HepG2 (cell line): ENCODE data around the gene KIRREL3. TPM values are rescaled to one million over a fixed set of nuclear protein-coding genes. Genes with fewer than 3 reads are reported as not detected.
A peak's percentile ranks its signal among the peaks of the same experiment; 100 is the strongest.

Experiments
- ATAC-seq: fragments of 200-7000 bp; cut with Tn5 transposase; 3 replicates; pipeline ENCODE4 v1.9.1; 2020; ENCODE audit warnings: mild to moderate bottlenecking, moderate library complexity
- BruUV-seq: library from RNA; stranded (reverse); fragments of 400-500 nt; replicated peaks from 2 replicates; lab custom pipeline; 2021; lab: Mats Ljungman, UMichigan
- CTCF ChIA-PET: fragments of 300-600 bp; formaldehyde crosslinking; extraction: SDS; loops from one replicate; lab custom pipeline; 2021; ENCODE audit warnings: low total read pairs, inconsistent platforms, low intra/inter-chr PET ratio; lab: Yijun Ruan, JAX
- POLR2A ChIA-PET: fragments of 350-600 bp; sonication (Branson Sonifier 250); formaldehyde crosslinking; loops from one replicate; lab custom pipeline; 2020; ENCODE audit warnings: antibody characterized with exemption, inconsistent platforms; lab: Yijun Ruan, JAX
- DNase-seq: peaks from one replicate; pipeline ENCODE4 v3.0.0-alpha.2; 2015; ENCODE audit warnings: low spot score
- FAIRE-seq: peaks from 3 replicates; lab custom pipeline; 2011; peaks lifted over from hg19 to GRCh38; lab: Jason Lieb, UNC
- H2AFZ ChIP-seq: one replicate; pipeline ENCODE4 v1.6.1; 2011; ENCODE audit warnings: low read length, inconsistent platforms
- H3K27ac ChIP-seq: fragments of 300-600 bp; 3 replicates; pipeline ENCODE4 v1.8.0; 2011; ENCODE audit warnings: mixed run types, mild to moderate bottlenecking, mixed read lengths, low read length, inconsistent platforms; ENCODE audit not compliant: insufficient read depth; ENCODE audit errors: extremely low read length
- H3K27me3 ChIP-seq, 2 experiments: fragments of 200-600 bp in 1 of 2; 2 replicates in 1 of 2; 3 replicates in 1 of 2; pipeline versions ENCODE4 v1.6.0 to v1.8.0; 2011; ENCODE audit warnings: low read length in 2 of 2, mild to moderate bottlenecking in 2 of 2, moderate library complexity in 2 of 2, inconsistent platforms in 1 of 2; ENCODE audit not compliant: insufficient read depth in 2 of 2, control insufficient read depth in 1 of 2
- H3K36me3 ChIP-seq, 2 experiments: fragments of 200-600 bp in 1 of 2; replicated peaks in 1 of 2; 2 replicates in 1 of 2; 3 replicates in 1 of 2; pipeline versions ENCODE4 v1.5.1 to v1.8.0; 2011; ENCODE audit warnings: low read length in 2 of 2, inconsistent platforms in 1 of 2; ENCODE audit not compliant: insufficient read depth in 2 of 2, control insufficient read depth in 1 of 2
- H3K4me1 ChIP-seq: 2 replicates; pipeline ENCODE4 v1.5.1; 2012; ENCODE audit warnings: low read length, inconsistent platforms; ENCODE audit not compliant: insufficient read depth
- H3K4me2 ChIP-seq: 2 replicates; pipeline ENCODE4 v1.6.0; 2011; ENCODE audit warnings: low read depth, low read length, inconsistent platforms
- H3K4me3 ChIP-seq, 3 experiments: fragments of 200-600 bp in 1 of 3; sonication (generic), shearing (Covaris generic) in 1 of 3; replicated peaks in 1 of 3; 2 replicates each; pipeline ENCODE4 v1.5.1; 2011 to 2016; ENCODE audit warnings: low read length in 3 of 3, inconsistent platforms in 2 of 3, low read depth in 2 of 3, mild to moderate bottlenecking in 2 of 3, control low read depth in 1 of 3, mixed read lengths in 1 of 3; ENCODE audit not compliant: insufficient read depth in 1 of 3
- H3K79me2 ChIP-seq: one replicate; pipeline ENCODE4 v1.6.1; 2011; ENCODE audit warnings: low read length, inconsistent platforms; ENCODE audit not compliant: insufficient read depth
- H3K9ac ChIP-seq: 2 replicates; pipeline ENCODE4 v1.6.0; 2011; ENCODE audit warnings: mild to moderate bottlenecking, low read depth, low read length, inconsistent platforms; ENCODE audit not compliant: insufficient read depth
- H3K9me3 ChIP-seq: 2 replicates; pipeline ENCODE4 v1.5.1; 2012; ENCODE audit warnings: mild to moderate bottlenecking, low read length
- H4K20me1 ChIP-seq: 2 replicates; pipeline ENCODE4 v1.6.0; 2011; ENCODE audit warnings: inconsistent platforms, mild to moderate bottlenecking, low read length, moderate library complexity; ENCODE audit not compliant: insufficient read depth
- AGO2 ChIP-seq: fragments of 200-400 bp; formaldehyde crosslinking; optimal IDR thresholded peaks from 2 replicates; pipeline ENCODE3; 2017; ENCODE audit warnings: mild to moderate bottlenecking, low read depth, low read length, moderate library complexity
- EEA1 ChIP-seq: sonication (generic); formaldehyde crosslinking; IDR thresholded peaks from 2 replicates; pipeline ENCODE4 v1.5.1; 2020; ENCODE audit warnings: mild to moderate bottlenecking, missing genetic modification reagents, borderline replicate concordance
- FOXO1 ChIP-seq: sonication (generic); formaldehyde crosslinking; IDR thresholded peaks from 2 replicates; pipeline ENCODE4 v1.4.0; 2020; ENCODE audit warnings: missing genetic modification reagents
- KMT2B ChIP-seq: IDR thresholded peaks from 2 replicates; pipeline ENCODE4 v1.6.1; 2016; ENCODE audit warnings: missing genetic modification reagents, missing compliant biosample characterization
- MEF2D ChIP-seq: sonication (generic); formaldehyde crosslinking; IDR thresholded peaks from 2 replicates; pipeline ENCODE4 v1.5.1; 2020; ENCODE audit warnings: mild to moderate bottlenecking, missing genetic modification reagents
- ZBTB7A ChIP-seq: sonication (generic); formaldehyde crosslinking; IDR thresholded peaks from 2 replicates; pipeline ENCODE4 v1.8.0; 2022; ENCODE audit warnings: mild to moderate bottlenecking, missing genetic modification reagents
- ZNF512B ChIP-seq: sonication (generic); formaldehyde crosslinking; IDR thresholded peaks from 2 replicates; pipeline ENCODE4 v1.5.1; 2020; ENCODE audit warnings: missing genetic modification reagents, mild to moderate bottlenecking, borderline replicate concordance
- ZNF746 ChIP-seq: sonication (generic); formaldehyde crosslinking; IDR thresholded peaks from 2 replicates; pipeline ENCODE4 v1.8.0; 2022; ENCODE audit warnings: mild to moderate bottlenecking, missing genetic modification reagents
- WGBS: methylation state at CpG from one replicate; pipeline ENCODE4 v1.1.6; 2017; ENCODE audit warnings: low lambda C conversion rate; 5-methylcytosine and 5-hydroxymethylcytosine counted together
- in situ Hi-C: cut with HindIII; loops from 2 replicates; pipeline ENCODE4 v1.10.0; 2017; ENCODE audit warnings: low pct_unique_long_range_greater_than_20kb; ENCODE audit not compliant: extremely low pct_ligation_motif_present
- intact Hi-C: fragments of 100-400 bp; cut with micrococcal nuclease; formaldehyde crosslinking; loops from one replicate; pipeline ENCODE4 v1.10.0; 2022; ENCODE audit not compliant: unreplicated experiment
- polyA plus RNA-seq, 8 experiments: library from polyadenylated mRNA; depleted of rRNA in 3 of 8; stranded (reverse) in 7 of 8; unstranded in 1 of 8; fragments of >200 nt; fragmentation: Illumina TruSeq in 4 of 8; extraction: Trizol in 4 of 8; gene quantifications; 2 replicates each; pipeline versions ENCODE4 v1.2.1 to v1.2.3, GENCODE V29; 2011 to 2016; ENCODE audit warnings: low read depth in 4 of 8, missing spikeins in 1 of 8, mixed read lengths in 1 of 8; ENCODE audit not compliant: insufficient read depth in 1 of 8
- total RNA-seq, 5 experiments: library from RNA; depleted of rRNA; stranded (reverse); fragments of >200 nt; fragmentation: Illumina TruSeq; extraction: Trizol; gene quantifications; 2 replicates each; pipeline ENCODE4 v1.2.3, GENCODE V29; 2016; ENCODE audit warnings: low read depth in 1 of 5

KIRREL3 gene
- total and polyA plus RNA-seq, 2 of the 13 experiments (the other 11 are each of a cell fraction or from before 2014, with no cell fraction given) = not detected

- ATAC-seq (no peak), FAIRE-seq (no peak), DNase-seq (no peak)
- BruUV-seq = no TSS peak
- H3K4me1 ChIP-seq = no peaks in the 10 kb centered on the region
- peaks cover 4 to 36% of the 10 kb centered on the region in 2 experiments; a peak in 4 of 5 replicates for H3K36me3 ChIP-seq
- over 99% methylated on average over 44 of the region's 52 CpGs for WGBS
- intact Hi-C loops = no loop called here
- H3K27ac ChIP-seq = no peak overlapping the region
- H3K9me3 ChIP-seq = no peaks in the 10 kb centered on the region
- POLR2A ChIA-PET = no interaction called here
- no peaks in the 10 kb centered on the region for H4K20me1 ChIP-seq
- no peaks in the 10 kb centered on the region for H3K79me2 ChIP-seq
- no peak overlapping the region for H3K4me3 ChIP-seq
- no peak overlapping the region for H3K9ac ChIP-seq
- no peak for TF ChIP-seq KMT2B
- no peak for TF ChIP-seq ZNF746 (CRISPR knock-in tag)
- TF ChIP-seq AGO2 = peak; percentile 38
- no peak for TF ChIP-seq MEF2D (CRISPR knock-in tag)
- in situ Hi-C loops = no loop called here
- H3K27me3 ChIP-seq = no peaks in the 10 kb centered on the region
- no peak overlapping the region for H2AFZ ChIP-seq
- CTCF ChIA-PET = no interaction called here
- H3K4me2 ChIP-seq = no peak overlapping the region
Observed at GRCh38 chr11:126416542-126417090, 584.0 kb downstream of the KIRREL3 start.

GRCh38 chr11:126415669-126416420 is 584.7 kb downstream of the KIRREL3 start:
- 88% methylated on average over 18 of the region's 19 CpGs for WGBS
- in situ Hi-C loops = no loop called here
- no peak for DNase-seq
- Histone ChIP-seq H3K9me3 (no peaks in the 10 kb centered on the region), H2AFZ (no peak overlapping the region), H3K9ac (no peak overlapping the region), H3K4me3 (no peak overlapping the region), H3K27me3 (no peaks in the 10 kb centered on the region), H3K79me2 (no peaks in the 10 kb centered on the region), H4K20me1 (no peaks in the 10 kb centered on the region), H3K27ac (no peak overlapping the region), H3K4me1 (no peaks in the 10 kb centered on the region), H3K4me2 (no peak overlapping the region), H3K36me3 (peaks cover 4 to 36% of the 10 kb centered on the region in 2 experiments; a peak in 4 of 5 replicates)
- FAIRE-seq = no peak
- TF ChIP-seq ZNF512B (CRISPR knock-in tag) = no peak
- no peak for TF ChIP-seq FOXO1 (CRISPR knock-in tag)
- no peak for TF ChIP-seq EEA1 (CRISPR knock-in tag)
- TF ChIP-seq ZBTB7A = no peak
- ChIA-PET POLR2A (no interaction called here), CTCF (no interaction called here)
- intact Hi-C loops = no loop called here
- no TSS peak for BruUV-seq
- peak; percentile 30 for ATAC-seq
